EH (cell line): ENCODE results near the gene ARHGEF17.
"Not testable (repeated sequence)": the region's sequence is repeated elsewhere in the genome, so short reads cannot be mapped to it uniquely, and the experiment has no call there.

Experiments used
- DNase-seq: peaks from one replicate; pipeline ENCODE4 v3.0.0-alpha.2; 2015; ENCODE audit warnings: low read depth

The ARHGEF17 gene, protein sequence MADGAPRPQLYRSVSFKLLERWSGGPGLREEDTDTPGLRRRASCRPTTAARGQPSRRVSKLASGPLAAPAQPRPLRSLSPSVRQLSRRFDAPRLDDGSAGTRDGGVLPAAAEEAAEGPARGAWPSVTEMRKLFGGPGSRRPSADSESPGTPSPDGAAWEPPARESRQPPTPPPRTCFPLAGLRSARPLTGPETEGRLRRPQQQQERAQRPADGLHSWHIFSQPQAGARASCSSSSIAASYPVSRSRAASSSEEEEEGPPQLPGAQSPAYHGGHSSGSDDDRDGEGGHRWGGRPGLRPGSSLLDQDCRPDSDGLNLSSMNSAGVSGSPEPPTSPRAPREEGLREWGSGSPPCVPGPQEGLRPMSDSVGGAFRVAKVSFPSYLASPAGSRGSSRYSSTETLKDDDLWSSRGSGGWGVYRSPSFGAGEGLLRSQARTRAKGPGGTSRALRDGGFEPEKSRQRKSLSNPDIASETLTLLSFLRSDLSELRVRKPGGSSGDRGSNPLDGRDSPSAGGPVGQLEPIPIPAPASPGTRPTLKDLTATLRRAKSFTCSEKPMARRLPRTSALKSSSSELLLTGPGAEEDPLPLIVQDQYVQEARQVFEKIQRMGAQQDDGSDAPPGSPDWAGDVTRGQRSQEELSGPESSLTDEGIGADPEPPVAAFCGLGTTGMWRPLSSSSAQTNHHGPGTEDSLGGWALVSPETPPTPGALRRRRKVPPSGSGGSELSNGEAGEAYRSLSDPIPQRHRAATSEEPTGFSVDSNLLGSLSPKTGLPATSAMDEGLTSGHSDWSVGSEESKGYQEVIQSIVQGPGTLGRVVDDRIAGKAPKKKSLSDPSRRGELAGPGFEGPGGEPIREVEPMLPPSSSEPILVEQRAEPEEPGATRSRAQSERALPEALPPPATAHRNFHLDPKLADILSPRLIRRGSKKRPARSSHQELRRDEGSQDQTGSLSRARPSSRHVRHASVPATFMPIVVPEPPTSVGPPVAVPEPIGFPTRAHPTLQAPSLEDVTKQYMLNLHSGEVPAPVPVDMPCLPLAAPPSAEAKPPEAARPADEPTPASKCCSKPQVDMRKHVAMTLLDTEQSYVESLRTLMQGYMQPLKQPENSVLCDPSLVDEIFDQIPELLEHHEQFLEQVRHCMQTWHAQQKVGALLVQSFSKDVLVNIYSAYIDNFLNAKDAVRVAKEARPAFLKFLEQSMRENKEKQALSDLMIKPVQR (N-terminal part only)

DNA sequence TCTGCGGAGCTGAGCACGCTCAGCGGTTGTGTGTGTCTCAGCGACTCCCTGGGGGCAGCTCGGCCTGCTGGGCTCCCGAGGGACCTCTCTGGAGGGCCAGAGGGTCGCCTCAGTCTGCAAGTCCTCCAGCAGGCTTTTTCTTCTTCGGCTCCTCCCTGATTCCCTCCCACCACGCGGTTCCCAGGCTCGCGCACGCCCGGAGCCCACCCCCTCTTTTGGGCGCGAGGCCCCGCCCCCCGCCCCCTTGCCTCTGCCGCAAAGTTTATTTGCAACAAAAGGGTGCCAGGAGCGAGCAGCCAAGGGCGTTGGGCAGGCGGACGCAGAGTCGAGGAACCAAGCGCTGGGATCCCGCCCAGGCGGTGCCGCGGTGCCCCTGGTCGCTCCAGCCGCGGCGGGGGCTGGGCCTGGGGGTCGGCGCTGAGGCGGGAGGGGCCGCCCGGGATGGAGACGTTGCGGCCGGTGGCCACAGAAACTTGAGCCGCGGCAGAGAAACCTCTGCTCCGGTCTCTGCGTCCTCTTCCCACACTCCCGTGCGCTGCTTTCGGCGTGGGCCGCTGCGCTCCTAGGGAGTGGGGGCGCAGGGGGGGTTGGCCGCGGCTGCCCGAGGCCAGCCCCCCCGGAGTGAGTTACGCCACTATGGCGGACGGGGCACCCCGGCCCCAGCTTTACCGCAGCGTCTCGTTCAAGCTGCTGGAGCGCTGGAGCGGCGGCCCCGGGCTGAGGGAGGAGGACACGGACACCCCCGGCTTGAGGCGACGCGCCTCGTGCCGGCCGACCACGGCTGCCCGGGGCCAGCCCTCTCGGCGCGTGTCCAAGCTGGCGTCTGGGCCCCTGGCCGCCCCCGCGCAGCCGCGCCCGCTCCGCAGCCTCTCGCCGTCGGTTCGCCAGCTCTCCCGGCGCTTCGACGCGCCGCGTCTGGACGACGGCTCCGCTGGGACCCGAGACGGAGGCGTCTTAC is at the start of gene ARHGEF17:
Gene ARHGEF17, plus strand, starts transcription at position 274 of the 958 bp plus-strand sequence. Its CDS starts 363 bp downstream, at position 637.
- DNase-seq: peak; percentile 88

DNA sequence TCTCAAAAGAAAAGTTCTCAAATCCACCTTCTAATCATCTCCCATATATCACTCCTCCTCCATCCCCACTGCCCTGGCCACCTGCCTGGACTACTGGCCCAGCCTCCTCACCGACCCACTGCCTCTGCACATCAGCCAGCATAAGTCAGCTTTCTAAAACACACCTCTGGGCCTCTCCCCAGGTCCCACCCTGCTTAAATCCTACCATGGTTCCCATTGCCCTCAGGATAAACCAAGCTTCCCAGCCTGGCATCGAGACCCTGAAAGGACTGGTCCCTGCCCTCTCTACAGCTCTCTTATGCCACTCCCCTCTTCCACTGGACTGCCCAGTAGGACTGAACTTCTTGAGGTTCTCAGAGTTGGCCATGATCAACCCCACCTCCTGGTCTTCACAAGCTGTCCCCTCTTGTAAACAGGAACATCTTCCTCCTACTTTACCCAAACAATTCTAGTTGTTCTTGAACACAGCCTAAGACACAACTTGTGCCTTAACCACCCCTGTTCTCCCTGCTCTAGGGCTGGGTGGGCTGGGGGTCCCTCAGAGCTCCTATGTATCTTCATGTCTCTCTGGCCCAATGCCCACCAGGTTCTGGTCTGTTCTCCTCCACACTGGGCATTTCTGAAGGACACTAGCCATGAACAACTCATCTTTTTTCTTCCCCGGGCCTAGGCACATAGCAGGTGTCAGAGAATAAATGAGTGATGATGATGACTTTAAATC is 48.5 kb upstream of the ARHGEF17 start:
- DNase-seq: no peak

DNA sequence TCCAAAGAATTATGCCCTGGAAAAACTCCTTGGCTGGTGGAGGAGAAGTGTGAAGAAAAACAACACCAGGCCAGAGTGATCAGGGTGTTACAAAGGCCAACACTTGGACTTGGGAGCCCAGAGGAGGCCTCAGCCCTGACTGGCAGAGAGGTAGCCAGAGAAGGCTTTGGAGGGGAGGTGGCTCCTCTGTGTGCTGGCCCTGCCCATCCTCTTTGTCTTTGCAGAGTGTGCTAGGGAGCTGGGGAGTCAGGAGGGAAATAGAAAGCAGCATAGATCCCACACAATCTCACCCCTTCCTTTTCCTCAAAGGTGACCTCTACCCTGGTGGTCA is 48.0 kb upstream of the ARHGEF17 start:
- DNase-seq: no peak

DNA sequence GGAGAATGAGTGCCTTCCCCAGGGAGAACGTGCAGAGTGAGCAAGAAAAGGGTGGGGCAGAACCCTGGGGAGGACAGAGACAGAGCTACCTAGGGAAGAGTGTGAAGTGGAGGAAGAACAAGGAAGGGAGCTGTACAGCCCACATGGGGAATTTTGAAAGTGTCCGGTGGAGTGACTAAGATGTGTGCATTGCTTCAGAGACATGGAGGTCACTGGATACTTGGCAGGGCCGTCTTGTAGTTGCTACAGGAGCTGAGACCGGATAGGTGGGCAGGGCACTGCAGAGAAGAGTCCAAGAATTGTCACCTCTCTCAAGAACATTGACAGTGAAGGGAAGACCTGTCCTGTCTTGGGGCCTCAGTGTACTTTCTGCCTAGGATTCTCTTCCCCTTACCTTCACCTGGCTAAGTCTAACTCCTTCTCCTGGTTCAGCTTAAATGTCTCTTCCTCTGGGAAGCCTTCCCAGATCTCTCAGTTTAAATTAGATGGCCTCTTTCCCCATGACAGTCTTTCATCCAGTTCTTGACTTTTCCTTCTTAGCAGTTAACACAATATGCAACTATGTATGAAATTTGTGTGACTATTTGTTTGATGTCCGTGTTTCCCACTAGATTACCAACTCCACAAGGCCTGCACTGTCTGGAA is 45.1 kb upstream of the ARHGEF17 start:
- DNase-seq: peak; percentile 57

DNA sequence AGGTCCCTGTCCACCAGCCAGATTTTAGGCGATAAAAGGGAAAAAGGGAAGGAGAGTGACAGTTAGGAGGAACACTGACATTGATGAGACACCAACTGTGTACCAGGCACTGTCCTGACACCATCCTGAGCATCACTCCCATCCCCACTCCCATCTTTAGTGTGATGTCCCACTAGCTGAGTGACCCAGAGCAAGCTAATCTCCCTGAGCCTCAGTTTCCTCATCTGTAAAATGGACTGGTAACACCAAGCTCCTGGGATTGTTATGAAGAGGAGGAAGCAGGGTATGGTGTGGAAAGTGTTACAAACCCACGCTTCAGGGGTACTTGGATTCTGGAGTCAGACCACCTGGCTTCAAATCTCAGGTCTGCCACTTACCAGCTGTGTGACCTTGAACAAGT is 44.4 kb upstream of the ARHGEF17 start:
- no peak for DNase-seq

DNA sequence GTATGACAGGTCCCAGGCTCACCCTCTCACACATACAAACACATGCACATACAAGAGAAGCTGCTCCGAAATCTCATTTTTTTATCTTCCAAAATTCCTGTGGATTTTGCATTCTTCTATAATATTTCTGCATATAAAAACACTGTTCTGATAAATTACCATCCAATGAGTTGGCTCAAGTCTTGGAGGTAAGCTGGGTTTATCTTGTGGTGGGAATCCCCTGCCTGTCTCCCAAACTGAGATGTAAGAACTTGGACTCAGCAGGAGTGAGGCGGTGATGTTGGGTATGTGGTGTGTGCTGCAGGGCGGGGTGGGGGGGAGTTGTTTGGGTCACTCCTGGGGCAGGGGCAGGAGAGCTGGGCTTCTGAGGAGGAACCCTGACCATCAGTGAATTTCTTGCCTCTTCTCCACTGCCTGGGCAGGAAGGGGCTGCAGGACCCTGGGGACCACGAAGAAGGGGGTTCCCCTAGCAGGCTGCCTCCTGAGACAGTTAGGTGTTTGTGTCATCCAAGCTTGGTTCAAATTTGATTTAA is 42.7 kb upstream of the ARHGEF17 start:
- DNase-seq: no peak

DNA sequence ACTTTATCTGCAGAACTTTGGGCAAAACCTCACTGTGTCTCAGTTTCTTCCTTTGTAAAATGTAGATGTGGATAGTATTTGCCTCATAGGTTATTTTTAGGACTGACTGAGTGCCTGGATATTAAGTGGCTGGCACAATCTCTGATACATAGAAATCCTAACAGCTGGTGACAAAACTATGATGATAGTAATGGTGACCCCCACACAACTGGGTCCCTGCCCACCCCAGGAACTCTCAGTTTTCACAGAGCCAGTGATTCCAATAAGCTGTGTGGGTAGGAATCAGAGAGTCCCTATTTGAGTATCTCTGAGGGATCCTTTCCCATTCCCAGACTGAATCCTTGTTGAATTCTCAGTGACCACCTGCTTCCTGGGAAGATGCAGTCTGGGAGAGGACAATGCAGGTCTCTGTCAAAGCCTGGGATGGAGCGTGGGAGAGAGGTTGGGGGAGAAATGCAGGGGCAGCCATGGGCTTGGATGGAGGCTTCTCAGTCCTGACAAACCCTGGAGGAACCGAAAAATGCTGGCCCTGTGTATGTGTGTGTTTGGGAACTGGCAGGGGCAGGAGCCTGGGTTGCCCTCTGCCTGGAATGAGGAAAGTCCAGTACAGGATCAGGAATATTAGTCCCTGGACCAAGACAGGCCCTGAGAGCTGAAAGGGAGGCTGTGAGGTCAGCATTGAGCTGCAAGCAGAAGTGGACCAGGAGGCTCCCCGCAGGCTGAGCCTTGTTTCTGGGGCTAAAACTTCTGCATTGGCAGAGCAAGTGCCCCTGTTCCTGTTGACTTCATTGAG is 42.0 kb upstream of the ARHGEF17 start:
- DNase-seq: no peak

DNA sequence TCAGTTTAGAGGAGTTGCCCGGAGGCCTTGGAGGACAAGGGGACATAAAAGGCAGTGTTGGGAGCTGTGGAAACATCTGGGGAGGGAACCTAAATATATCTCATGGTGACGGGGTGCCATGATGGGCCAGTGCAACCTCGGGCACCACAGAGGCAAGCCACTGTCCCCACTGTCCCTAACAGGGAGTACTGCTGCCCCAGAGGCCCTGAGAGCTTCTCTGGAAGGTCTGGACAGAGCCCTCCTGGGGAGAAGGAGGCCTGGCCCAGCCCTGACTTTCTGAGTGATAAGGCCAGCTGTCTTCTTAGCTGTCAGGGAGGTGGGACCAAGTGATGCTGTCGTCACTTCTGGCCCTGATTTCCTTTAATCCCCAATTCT is 41.4 kb upstream of the ARHGEF17 start:
- no peak for DNase-seq

DNA sequence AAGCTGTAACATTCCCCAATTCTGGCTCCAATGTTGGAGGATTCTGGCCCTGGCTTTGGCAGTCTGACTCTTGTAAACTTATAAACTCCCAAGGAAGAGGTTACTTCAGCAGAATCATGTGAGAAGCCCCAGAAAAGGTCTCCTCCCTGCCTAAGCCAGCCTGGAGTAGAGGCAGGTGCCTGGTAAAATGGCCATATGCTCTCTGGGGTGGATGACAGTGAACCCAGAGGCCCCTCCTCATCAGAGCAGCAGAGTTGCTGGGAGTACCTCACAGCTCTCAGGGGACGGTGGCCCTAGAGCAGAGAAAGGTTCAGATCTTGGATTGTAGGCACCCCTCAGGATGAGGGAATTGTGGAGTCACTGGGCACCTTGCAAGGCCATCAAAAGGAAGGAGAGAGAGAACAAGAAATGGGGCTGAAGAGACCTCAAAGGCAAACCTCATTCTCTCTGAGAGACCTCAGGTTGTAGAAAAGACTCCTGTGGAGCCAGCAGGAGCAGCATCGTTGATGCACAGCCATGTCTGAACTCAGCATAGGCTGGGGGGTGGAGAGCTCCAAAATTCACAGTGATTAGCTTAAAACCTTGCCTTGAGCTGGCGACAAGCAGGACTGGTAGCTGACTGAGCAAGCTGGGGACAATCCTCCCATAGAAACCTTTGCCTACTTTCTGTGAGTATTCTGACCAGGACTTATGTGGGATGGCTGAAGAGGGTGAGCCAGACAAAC is 40.8 kb upstream of the ARHGEF17 start:
- DNase-seq: no peak

DNA sequence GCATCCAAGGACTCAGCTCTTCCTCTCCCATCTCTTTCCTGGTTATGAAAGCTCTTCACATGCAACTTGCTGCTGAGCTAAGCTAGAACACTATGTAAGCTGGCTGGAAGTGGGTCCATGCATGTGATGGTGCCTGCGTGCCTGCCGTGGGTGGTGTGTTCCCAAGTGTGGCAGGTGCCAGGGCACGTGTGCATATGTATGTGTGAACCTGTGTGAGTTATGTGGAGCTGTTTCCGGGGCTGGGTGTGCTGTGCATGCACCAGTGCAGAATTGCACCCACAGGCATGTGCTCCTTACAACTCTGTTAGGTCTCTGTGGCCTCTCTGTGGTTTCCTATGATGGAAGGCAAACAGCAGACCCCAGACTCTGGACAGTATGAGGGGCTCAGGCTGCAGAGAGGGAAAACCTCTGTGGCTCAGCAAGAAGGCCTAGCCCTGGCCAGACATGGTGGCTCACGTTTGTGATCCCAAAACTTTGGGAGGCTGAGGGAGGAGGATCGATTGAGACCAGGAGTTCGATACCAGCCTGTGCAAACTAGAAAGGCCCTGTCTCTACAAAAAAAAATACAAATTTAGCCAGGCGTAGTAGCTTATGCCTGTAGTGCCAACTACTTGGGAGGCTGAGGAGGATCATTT is 40.1 kb upstream of the ARHGEF17 start:
- no peak for DNase-seq

DNA sequence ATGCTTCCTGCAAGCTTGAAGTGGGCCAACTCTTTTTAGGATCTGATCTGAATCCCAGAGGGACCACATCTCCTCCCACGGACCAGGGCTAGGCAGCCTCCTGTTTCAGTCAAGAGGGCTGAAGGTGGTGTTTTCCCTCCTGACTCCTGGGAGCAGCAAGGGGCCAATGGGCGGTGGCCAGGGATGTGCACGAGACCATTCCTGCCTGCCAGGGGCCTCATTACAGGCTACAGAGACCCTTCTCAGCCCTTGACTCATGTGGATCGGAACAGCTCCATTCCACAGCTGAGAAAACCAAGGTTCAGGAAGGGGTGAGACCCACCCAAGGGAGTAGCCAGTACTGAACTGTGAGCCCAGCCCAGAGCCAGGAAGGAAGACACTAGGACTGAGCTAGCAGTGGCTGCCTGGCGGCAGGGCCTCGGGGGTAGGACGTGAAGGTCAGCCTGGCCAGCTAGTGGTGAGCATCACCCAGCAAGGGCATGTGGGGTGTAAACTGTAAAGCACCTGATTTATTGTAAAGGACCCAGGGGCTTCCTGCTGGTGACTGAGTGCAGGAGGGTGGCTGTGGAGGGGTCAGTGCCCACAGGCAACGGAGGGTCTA is 39.3 kb upstream of the ARHGEF17 start:
- no peak for DNase-seq

DNA sequence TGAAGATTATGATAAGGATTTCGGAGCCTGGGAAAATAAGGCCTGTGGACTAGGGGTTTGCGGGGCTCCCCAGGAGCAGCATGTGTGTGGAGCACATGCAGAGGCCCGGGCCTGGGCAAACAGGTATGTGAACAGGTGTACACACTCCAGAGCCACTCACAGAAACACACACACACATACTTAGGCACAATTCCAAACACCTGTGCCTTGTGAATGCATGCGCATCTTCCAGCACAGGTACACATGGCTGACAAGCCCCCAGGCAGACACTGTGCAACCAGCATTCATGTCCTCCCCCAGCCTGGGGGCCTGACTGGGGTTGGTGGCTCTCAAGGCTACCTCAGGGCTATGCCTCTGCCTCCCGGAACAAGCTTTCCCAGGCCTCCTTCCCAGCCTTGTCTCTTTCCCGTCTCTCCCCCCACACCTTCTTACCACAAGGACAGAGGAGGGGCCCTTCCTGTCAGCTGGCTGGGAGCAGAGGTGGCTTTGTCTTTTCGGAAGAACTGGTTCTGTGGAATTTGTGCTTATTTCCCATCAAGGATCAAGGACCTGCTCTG is 38.5 kb upstream of the ARHGEF17 start:
- no peak for DNase-seq

DNA sequence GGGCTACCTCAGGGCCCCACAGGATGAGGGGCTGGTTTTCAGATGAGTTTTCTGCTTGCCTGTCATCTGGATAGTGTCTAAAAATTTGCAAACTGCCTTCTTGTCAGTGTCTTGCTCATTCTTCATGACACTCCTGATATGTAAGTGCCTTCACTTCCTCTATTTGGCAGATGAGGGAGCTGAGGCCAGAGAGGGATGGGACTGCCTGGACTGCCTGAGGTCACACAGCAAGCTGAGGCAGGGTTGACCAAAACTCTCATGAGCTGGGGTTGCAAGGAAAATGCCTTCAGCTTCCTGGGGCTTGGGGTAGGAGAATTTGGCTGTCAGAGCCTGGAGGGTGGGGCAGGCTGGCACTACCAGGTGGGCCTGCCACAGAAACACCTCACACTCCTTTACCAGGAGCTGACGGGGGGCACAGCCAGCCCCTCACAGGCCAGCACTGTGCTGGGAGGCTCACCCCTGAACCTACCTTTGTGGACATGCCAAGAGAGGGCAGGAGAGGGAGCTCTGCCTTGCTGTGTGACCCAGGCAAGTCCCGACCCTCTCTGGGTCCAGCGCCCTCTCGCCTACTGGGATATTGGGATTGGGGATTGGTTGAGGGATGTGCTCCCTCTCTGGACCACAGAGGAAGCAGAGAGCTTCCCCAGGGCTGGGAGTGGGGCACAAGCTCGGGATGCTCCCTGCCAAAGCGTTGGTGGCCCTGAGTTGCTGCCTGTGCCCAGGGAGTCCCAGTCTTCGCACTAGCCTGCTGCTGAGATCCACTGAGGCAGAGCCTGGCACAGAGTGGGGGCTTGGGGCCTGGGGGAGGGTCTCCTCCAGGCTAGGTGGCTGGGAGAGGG is 37.8 kb upstream of the ARHGEF17 start:
- DNase-seq: no peak

DNA sequence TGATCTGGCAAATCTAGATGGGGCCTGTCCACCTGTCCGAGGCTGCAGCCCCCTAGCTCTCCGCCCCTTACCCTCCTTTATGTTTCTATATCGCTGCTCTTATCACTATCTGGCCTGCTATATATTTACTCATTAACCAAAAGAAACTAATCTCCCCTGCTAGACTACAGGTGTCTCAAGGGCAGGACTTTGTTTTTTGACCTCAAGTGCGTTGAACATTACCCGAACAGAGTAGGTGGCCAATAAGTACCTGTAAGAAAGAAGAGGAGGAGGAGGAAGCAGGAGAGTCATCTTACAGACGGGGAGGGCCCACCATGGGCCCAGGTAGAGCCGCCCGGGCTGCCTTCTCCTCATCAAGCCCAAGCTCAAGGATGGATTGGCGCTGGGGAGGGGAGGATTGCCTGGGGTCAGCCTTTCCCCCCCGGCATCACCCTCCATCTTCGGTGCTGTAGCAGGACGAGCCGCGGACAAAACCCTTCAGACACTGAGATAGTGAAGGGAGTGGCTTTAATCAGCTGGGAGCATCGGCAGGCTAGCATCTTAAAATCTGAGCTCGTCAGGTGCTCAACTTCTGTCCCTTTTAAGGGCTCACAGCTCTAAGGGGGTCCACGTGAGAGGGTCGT is 37.1 kb upstream of the ARHGEF17 start:
- no peak for DNase-seq

DNA sequence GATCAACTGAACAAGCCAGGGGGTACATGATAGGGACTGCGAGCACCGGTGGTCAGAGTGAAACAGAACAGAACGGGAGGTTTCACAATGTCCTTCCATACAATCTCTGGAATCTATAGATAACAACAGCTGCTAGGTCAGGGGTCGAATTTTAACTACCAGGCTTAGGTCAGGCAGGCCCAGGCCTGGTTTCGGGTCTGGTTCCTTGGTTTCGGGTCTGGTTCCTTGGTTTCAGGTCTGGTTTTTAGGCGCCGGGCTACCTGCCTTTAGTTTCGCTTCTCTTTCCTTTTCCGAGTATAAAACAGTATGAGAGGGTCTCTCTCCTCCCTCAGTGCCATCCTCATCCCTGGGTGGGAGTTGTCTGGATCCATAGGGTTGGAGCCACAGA is 36.6 kb upstream of the ARHGEF17 start:
- not testable (repeated sequence) for DNase-seq
